HepG2 (cell line): ENCODE results near the gene ANTKMT. TPM values are rescaled to one million over a fixed set of nuclear protein-coding genes. Genes with fewer than 3 reads are reported as not detected.
A peak's percentile ranks its signal among the peaks of the same experiment; 100 is the strongest.

Source experiments
- AHR ChIP-seq: IDR thresholded peaks from 2 replicates; pipeline ENCODE4 v1.6.1; 2018; ENCODE audit warnings: missing genetic modification reagents, missing compliant biosample characterization
- BORCS8-MEF2B ChIP-seq: sonication (generic); formaldehyde crosslinking; IDR thresholded peaks from 2 replicates; pipeline ENCODE4 v1.8.0; 2022; ENCODE audit warnings: mild to moderate bottlenecking, missing genetic modification reagents
- EEA1 ChIP-seq: sonication (generic); formaldehyde crosslinking; IDR thresholded peaks from 2 replicates; pipeline ENCODE4 v1.5.1; 2020; ENCODE audit warnings: mild to moderate bottlenecking, missing genetic modification reagents, borderline replicate concordance
- FOXK1 ChIP-seq: sonication (generic); formaldehyde crosslinking; IDR thresholded peaks from 2 replicates; pipeline ENCODE4 v1.4.0; 2020; ENCODE audit warnings: low read depth, missing genetic modification reagents, borderline replicate concordance
- FOXP1 ChIP-seq, 2 experiments: fragments of 450-650 bp in 1 of 2; IDR thresholded peaks; 2 replicates each; pipeline ENCODE4 v1.6.1; 2017 to 2018; ENCODE audit warnings: antibody characterized with exemption in 1 of 2
- GRHL1 ChIP-seq: sonication (generic); formaldehyde crosslinking; conservative IDR thresholded peaks from 2 replicates; pipeline ENCODE4 v1.8.0; 2022; ENCODE audit warnings: missing genetic modification reagents
- KAT2B ChIP-seq: fragments of 150-350 bp; IDR thresholded peaks from 2 replicates; pipeline ENCODE4 v1.6.1; 2014; ENCODE audit warnings: low read depth, low read length, borderline replicate concordance
- POLR2AphosphoS5 ChIP-seq: IDR thresholded peaks from 2 replicates; pipeline ENCODE4 v1.6.1; 2012; ENCODE audit warnings: low read depth, low read length
- RFX3 ChIP-seq: IDR thresholded peaks from 2 replicates; pipeline ENCODE4 v1.6.1; 2016; ENCODE audit warnings: missing biosample characterization, missing genetic modification reagents
- TEF ChIP-seq: sonication (generic); formaldehyde crosslinking; IDR thresholded peaks from 2 replicates; pipeline ENCODE4 v1.5.0; 2020; ENCODE audit warnings: missing genetic modification reagents
- USF2 ChIP-seq, 2 experiments: sonication (generic) in 1 of 2; formaldehyde crosslinking in 1 of 2; IDR thresholded peaks; 2 replicates each; pipeline versions ENCODE4 v1.5.1 to v1.6.1; 2011 to 2020; ENCODE audit warnings: borderline replicate concordance in 1 of 2, low read depth in 1 of 2, low read length in 1 of 2, mild to moderate bottlenecking in 1 of 2, missing genetic modification reagents in 1 of 2, moderate library complexity in 1 of 2
- ZNF318 ChIP-seq: sonication (generic); formaldehyde crosslinking; IDR thresholded peaks from 2 replicates; pipeline ENCODE4 v1.4.0; 2020; ENCODE audit warnings: mild to moderate bottlenecking, missing genetic modification reagents
- ZNF530 ChIP-seq: sonication (generic); formaldehyde crosslinking; IDR thresholded peaks from 2 replicates; pipeline ENCODE4 v1.5.0; 2020; ENCODE audit warnings: low read depth, mild to moderate bottlenecking, missing genetic modification reagents
- ZNF781 ChIP-seq: sonication (generic); formaldehyde crosslinking; IDR thresholded peaks from 2 replicates; pipeline ENCODE4 v1.5.1; 2020; ENCODE audit warnings: borderline replicate concordance, mild to moderate bottlenecking, missing genetic modification reagents; ENCODE audit errors: not compliant biosample characterization
- ZNF816 ChIP-seq: sonication (generic); formaldehyde crosslinking; IDR thresholded peaks from 2 replicates; pipeline ENCODE4 v1.8.0; 2022; ENCODE audit warnings: missing genetic modification reagents, mild to moderate bottlenecking, borderline replicate concordance
- polyA plus RNA-seq, 8 experiments: library from polyadenylated mRNA; depleted of rRNA in 3 of 8; stranded (reverse) in 7 of 8; unstranded in 1 of 8; fragments of >200 nt; fragmentation: Illumina TruSeq in 4 of 8; extraction: Trizol in 4 of 8; gene quantifications; 2 replicates each; pipeline versions ENCODE4 v1.2.1 to v1.2.3, GENCODE V29; 2011 to 2016; ENCODE audit warnings: low read depth in 4 of 8, missing spikeins in 1 of 8, mixed read lengths in 1 of 8; ENCODE audit not compliant: insufficient read depth in 1 of 8
- total RNA-seq, 5 experiments: library from RNA; depleted of rRNA; stranded (reverse); fragments of >200 nt; fragmentation: Illumina TruSeq; extraction: Trizol; gene quantifications; 2 replicates each; pipeline ENCODE4 v1.2.3, GENCODE V29; 2016; ENCODE audit warnings: low read depth in 1 of 5

Gene ANTKMT
- total and polyA plus RNA-seq, 2 of the 13 experiments (the other 11 are each of a cell fraction or from before 2014, with no cell fraction given), result 7.5 to 47.8 TPM

- TF ChIP-seq FOXK1 (CRISPR knock-in tag), result peak; percentile 93; the same call in 1 of the 2 replicates
- TF ChIP-seq ZNF816 (CRISPR knock-in tag), result no peak
- TF ChIP-seq EEA1 (CRISPR knock-in tag), result peak; percentile 43; the same call in 1 of the 2 replicates
- TF ChIP-seq AHR (CRISPR knock-in tag), result no peak; the same call in 1 of the 2 replicates
- TF ChIP-seq ZNF318 (CRISPR knock-in tag), result no peak
- TF ChIP-seq ZNF781, result no peak
- no peak for TF ChIP-seq RFX3 (CRISPR knock-in tag)
- TF ChIP-seq ZNF530 (CRISPR knock-in tag), result no peak
- TF ChIP-seq POLR2AphosphoS5, result peak; percentile 49
- TF ChIP-seq GRHL1 (CRISPR knock-in tag), result no peak
- no peak for TF ChIP-seq USF2 (IDR thresholded peaks at IDR 0.05; ENCODE audit: low read depth, low read length)
- TF ChIP-seq USF2 (CRISPR knock-in tag; IDR thresholded peaks at IDR 0.05; ENCODE audit: borderline replicate concordance), result no peak; the same call in 1 of the 2 replicates
- TF ChIP-seq KAT2B, result no peak
- no peak for TF ChIP-seq FOXP1 (IDR thresholded peaks at IDR 0.05)
- TF ChIP-seq FOXP1 (CRISPR knock-in tag; IDR thresholded peaks at IDR 0.05), result 0 out of 2 replicates have a peak, but pooled peaks have one; percentile 18
- no peak for TF ChIP-seq TEF (CRISPR knock-in tag)
- 0 out of 2 replicates have a peak, but pooled peaks have one; percentile 24 for TF ChIP-seq BORCS8-MEF2B (CRISPR knock-in tag)
Observed at GRCh38 chr16:740764-741505, 20.0 kb downstream of the ANTKMT start, which contains the start of gene CIAO3 (continued).
